Natural killer cell (primary cell): ENCODE data around the gene ENHO. TPM values are rescaled to one million over a fixed set of nuclear protein-coding genes. Genes with fewer than 3 reads are reported as not detected.

Experiments
- ATAC-seq, 3 donors: fragments of 150-1000 bp in 2 of 3; fragments of 200-7000 bp in 1 of 3; cut with Tn5 transposase; 1 replicate in 1 of 3; 2 replicates in 2 of 3; pipeline ENCODE4 v1.10.0; 2021; ENCODE audit warnings: mild to moderate bottlenecking in 2 of 3, moderate library complexity in 2 of 3
- DNase-seq, 2 donors: peaks; one replicate each; pipeline versions ENCODE4 v3.0.0 to v3.0.0-alpha.2; 2013 to 2021; ENCODE audit warnings: mixed read lengths in 1 of 2
- H3K27ac ChIP-seq: one replicate; pipeline ENCODE4 v1.5.1; 2013; ENCODE audit warnings: mild to moderate bottlenecking, low read length
- H3K27me3 ChIP-seq: one replicate; pipeline ENCODE4 v1.6.1; 2013; ENCODE audit warnings: low read length; ENCODE audit not compliant: control insufficient read depth, insufficient read depth
- H3K36me3 ChIP-seq: one replicate; pipeline ENCODE4 v1.6.1; 2013; ENCODE audit warnings: low read length; ENCODE audit not compliant: control insufficient read depth, insufficient read depth
- H3K4me1 ChIP-seq: one replicate; pipeline ENCODE4 v1.6.1; 2013; ENCODE audit warnings: low read length; ENCODE audit not compliant: control insufficient read depth, insufficient read depth
- H3K4me3 ChIP-seq: one replicate; pipeline ENCODE4 v1.5.1; 2013; ENCODE audit warnings: low read length
- H3K9me3 ChIP-seq: one replicate; pipeline ENCODE4 v1.6.1; 2013; ENCODE audit warnings: low read length; ENCODE audit not compliant: control insufficient read depth, insufficient read depth
- H3K27ac Mint-ChIP-seq, 2 donors: one replicate each; pipeline ENCODE4 v1.8.0; 2022; ENCODE audit warnings: mild to moderate bottlenecking in 2 of 2, mixed read lengths in 2 of 2, moderate library complexity in 1 of 2
- H3K27me3 Mint-ChIP-seq, 2 donors: one replicate each; pipeline ENCODE4 v1.8.0; 2022; ENCODE audit warnings: low read depth in 2 of 2, mixed read lengths in 2 of 2
- H3K36me3 Mint-ChIP-seq: one replicate; pipeline ENCODE4 v1.8.0; 2022; ENCODE audit warnings: mixed read lengths
- H3K4me1 Mint-ChIP-seq, 2 donors: one replicate each; pipeline ENCODE4 v1.8.0; 2022; ENCODE audit warnings: mixed read lengths in 2 of 2
- H3K4me3 Mint-ChIP-seq: one replicate; pipeline ENCODE4 v1.8.0; 2022; ENCODE audit warnings: mild to moderate bottlenecking, moderate library complexity, mixed read lengths
- H3K9me3 Mint-ChIP-seq, 2 donors: one replicate each; pipeline ENCODE4 v1.8.0; 2022; ENCODE audit warnings: mixed read lengths in 2 of 2
- CTCF ChIP-seq: fragments of 200-600 bp; IDR thresholded peaks from one replicate; pipeline ENCODE4 v1.8.0; 2022; ENCODE audit warnings: antibody characterized with exemption
- whole genome bisulfite sequencing: methylation state at CpG from one replicate; pipeline ENCODE4 v1.1.7; 2013; ENCODE audit warnings: missing lambda C conversion rate; ENCODE audit not compliant: insufficient coverage; 5-methylcytosine and 5-hydroxymethylcytosine counted together
- intact Hi-C: fragments of 100-400 bp; cut with micrococcal nuclease; formaldehyde crosslinking; loops from one replicate; pipeline ENCODE4 v1.14.2; 2022
- total RNA-seq, 4 donors: library from RNA; stranded (reverse); fragments of 120-200 nt in 1 of 4; gene quantifications; one replicate each; pipeline versions ENCODE4 v1.2.3 to v1.2.4, GENCODE V29; 2013 to 2022

Gene ENHO
- total RNA-seq, 3 donors from 2014 or later (not counting 1 experiment from before 2014, with no cell fraction given): 0.34 to 1.7 TPM; not detected in 1

GRCh38 chr9:34557426-34558321 is 34.9 kb upstream of the ENHO start:
- DNase-seq: no peak
- Histone ChIP-seq H3K27ac (no peak overlapping the region), H3K27me3 (peaks cover 3% of the 10 kb centered on the region), H3K36me3 (no peaks in the 10 kb centered on the region), H3K4me3 (no peak overlapping the region), H3K9me3 (peaks cover 6% of the 10 kb centered on the region), H3K4me1 (no peaks in the 10 kb centered on the region)
- Mint-ChIP-seq H3K4me3 (no peak overlapping the region), H3K27me3 (peaks cover 7 to 25% of the 10 kb centered on the region in 2 donors), H3K4me1 (no peaks in the 10 kb centered on the region), H3K27ac (no peak overlapping the region), H3K36me3 (no peaks in the 10 kb centered on the region), H3K9me3 (no peaks in the 10 kb centered on the region)
- TF ChIP-seq CTCF: no peak
- intact Hi-C loops: no loop called here
- no peak for ATAC-seq
- WGBS: 76% methylated on average over 17 of the region's 19 CpGs

DNA sequence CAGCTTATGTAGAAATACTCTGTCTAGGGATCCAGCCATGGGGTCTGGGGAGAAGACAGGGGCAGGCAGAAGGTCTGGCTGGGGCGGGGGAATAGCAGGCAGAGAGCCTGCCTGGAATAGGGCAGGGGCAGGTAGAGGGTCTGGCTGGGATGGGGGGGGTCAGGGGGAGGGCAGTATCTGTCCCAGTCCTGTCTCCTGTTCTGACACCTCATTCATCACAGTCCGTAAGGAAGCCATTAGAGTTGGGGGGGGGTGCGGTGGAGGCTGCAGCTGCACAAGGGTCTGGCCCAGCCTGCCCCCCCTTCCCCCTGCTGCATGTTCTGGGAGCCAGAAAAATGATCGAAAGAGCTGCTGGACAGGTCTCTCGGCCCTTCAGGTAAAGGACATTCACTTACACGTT is 34.2 kb upstream of the ENHO start:
- H3K9me3 ChIP-seq: peaks cover 3% of the 10 kb centered on the region
- no peak for DNase-seq
- no peak for TF ChIP-seq CTCF

DNA sequence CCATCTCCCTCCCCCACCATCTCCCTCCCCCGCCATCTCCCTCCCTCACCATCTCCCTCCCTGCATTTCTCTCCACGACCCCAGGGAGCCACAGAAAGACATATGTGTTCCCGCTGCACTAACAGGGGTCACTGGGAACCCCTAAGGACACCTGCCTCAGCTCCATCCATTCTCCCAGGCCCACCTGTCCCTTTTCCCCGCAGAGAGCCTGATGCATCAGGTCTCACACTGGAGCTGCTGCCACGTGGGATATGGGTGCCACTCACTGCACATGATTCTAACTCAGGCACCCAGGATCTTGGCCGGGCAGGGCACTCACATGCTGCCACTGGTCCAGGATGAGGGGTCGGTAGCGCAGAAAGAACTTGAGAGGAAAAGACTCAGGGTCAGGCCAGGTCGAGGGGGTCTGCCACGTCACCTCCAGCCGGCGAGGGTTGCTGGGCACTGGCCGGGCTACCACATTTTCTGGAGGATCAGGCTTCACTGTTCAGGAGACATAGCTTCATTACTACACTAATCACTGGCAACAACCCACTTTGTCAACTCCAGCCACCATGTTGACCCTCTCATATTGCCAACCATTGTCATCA is 33.2 kb upstream of the ENHO start:
- Histone ChIP-seq H3K27ac (no peak overlapping the region), H3K4me1 (no peaks in the 10 kb centered on the region), H3K4me3 (no peak overlapping the region), H3K36me3 (no peaks in the 10 kb centered on the region), H3K9me3 (no peaks in the 10 kb centered on the region), H3K27me3 (peaks cover 3% of the 10 kb centered on the region)
- H3K4me1 Mint-ChIP-seq: no peaks in the 10 kb centered on the region
- WGBS: 80% methylated on average over 12 of the region's 13 CpGs
- no peak overlapping the region for H3K4me3 Mint-ChIP-seq
- peaks cover 7 to 22% of the 10 kb centered on the region in 2 donors for H3K27me3 Mint-ChIP-seq
- intact Hi-C loops: no loop called here
- no peak for TF ChIP-seq CTCF
- DNase-seq: no peak
- H3K9me3 Mint-ChIP-seq: no peaks in the 10 kb centered on the region
- H3K36me3 Mint-ChIP-seq: no peaks in the 10 kb centered on the region
- ATAC-seq: no peak
- no peak overlapping the region for H3K27ac Mint-ChIP-seq

More for the DNA sequence above, 34.2 kb upstream of the ENHO start:
- Mint-ChIP-seq H3K27ac (no peak overlapping the region), H3K27me3 (peaks cover 7 to 24% of the 10 kb centered on the region in 2 donors), H3K4me3 (no peak overlapping the region), H3K36me3 (no peaks in the 10 kb centered on the region), H3K4me1 (no peaks in the 10 kb centered on the region), H3K9me3 (no peaks in the 10 kb centered on the region)
- WGBS: 72% methylated on average over 5 of the region's 6 CpGs
- no peak for ATAC-seq
- Histone ChIP-seq H3K27ac (no peak overlapping the region), H3K36me3 (no peaks in the 10 kb centered on the region), H3K27me3 (peaks cover 3% of the 10 kb centered on the region), H3K4me1 (no peaks in the 10 kb centered on the region), H3K4me3 (no peak overlapping the region)
- intact Hi-C loops: no loop called here
